Peyer's patch (tissue), 4 donors: ENCODE results near the gene HSDL1. TPM values are rescaled to one million over a fixed set of nuclear protein-coding genes. Genes with fewer than 3 reads are reported as not detected.

Experiments
- DNase-seq, 3 donors: peaks; one replicate each; pipeline ENCODE4 v3.0.0-alpha.2; 2017 to 2019
- H3K27ac ChIP-seq, 4 donors: fragments of 200-600 bp; sonication (generic); one replicate each; pipeline ENCODE4 v1.5.1; 2016 to 2019
- H3K27me3 ChIP-seq, 2 donors: fragments of 200-600 bp; sonication (generic); one replicate each; pipeline ENCODE4 v1.5.1; 2019
- H3K36me3 ChIP-seq, 3 donors: fragments of 200-600 bp; sonication (generic); one replicate each; pipeline ENCODE4 v1.5.1; 2016 to 2019
- H3K4me1 ChIP-seq, 4 donors: fragments of 200-600 bp; sonication (generic); one replicate each; pipeline ENCODE4 v1.5.1; 2016 to 2019
- H3K4me3 ChIP-seq, 4 donors: fragments of 200-600 bp; sonication (generic); 1 replicate in 3 of 4; 2 replicates in 1 of 4; pipeline ENCODE4 v1.5.1; 2016 to 2019; ENCODE audit warnings: mild to moderate bottlenecking in 1 of 4
- H3K9me3 ChIP-seq, 4 donors: fragments of 200-600 bp; sonication (generic); one replicate each; pipeline ENCODE4 v1.5.1; 2016 to 2019; ENCODE audit warnings: mild to moderate bottlenecking in 1 of 4
- CTCF ChIP-seq, 6 experiments: fragments of 450-650 bp in 4 of 6; fragments of 200-600 bp in 2 of 6; sonication (generic) in 1 of 6; IDR thresholded peaks; one replicate each; pipeline ENCODE4 v1.5.1; 2017 to 2019; ENCODE audit warnings: antibody characterized with exemption in 6 of 6, mild to moderate bottlenecking in 3 of 6, moderate library complexity in 1 of 6
- POLR2A ChIP-seq, 2 donors: fragments of 450-650 bp; IDR thresholded peaks; one replicate each; pipeline ENCODE4 v1.5.1; 2017; ENCODE audit warnings: antibody characterized with exemption in 2 of 2, mild to moderate bottlenecking in 2 of 2, moderate library complexity in 2 of 2
- total RNA-seq, 4 donors: library from RNA; depleted of rRNA; stranded (reverse); fragments of >200 nt; gene quantifications; one replicate each; pipeline ENCODE4 v1.1.0, GENCODE V29; 2016

HSDL1 gene
- total RNA-seq, 4 donors from 2014 or later: 8.4 to 25.0 (median 10.8) TPM

GRCh38 chr16:84105948-84106740, 38.8 kb downstream of the HSDL1 start:
- Histone ChIP-seq H3K9me3 (no peaks in the 10 kb centered on the region), H3K27me3 (no peaks in the 10 kb centered on the region), H3K4me1 (no peaks in the 10 kb centered on the region), H3K27ac (no peak overlapping the region), H3K36me3 (peaks cover 0 to 17% (median 0%) of the 10 kb centered on the region in 3 donors), H3K4me3 (no peak overlapping the region)
- TF ChIP-seq POLR2A (IDR thresholded peaks at IDR 0.05) (no peak), CTCF (IDR thresholded peaks at IDR 0.05) (no peak)
- DNase-seq: no peak

- H3K4me3 ChIP-seq: no peak overlapping the region
- no peak overlapping the region for H3K27ac ChIP-seq
- no peak for TF ChIP-seq POLR2A (IDR thresholded peaks at IDR 0.05)
- no peak for TF ChIP-seq CTCF (IDR thresholded peaks at IDR 0.05)
- no peaks in the 10 kb centered on the region for H3K4me1 ChIP-seq
- H3K36me3 ChIP-seq: peaks cover 0 to 20% (median 0%) of the 10 kb centered on the region in 3 donors
- DNase-seq: no peak
- no peaks in the 10 kb centered on the region for H3K27me3 ChIP-seq
- no peaks in the 10 kb centered on the region for H3K9me3 ChIP-seq
These were observed 39.6 kb downstream of the HSDL1 start for GRCh38 chr16:84105301-84105815.

- Histone ChIP-seq H3K27ac (no peak overlapping the region), H3K4me3 (no peak overlapping the region), H3K4me1 (no peaks in the 10 kb centered on the region), H3K9me3 (no peaks in the 10 kb centered on the region), H3K27me3 (no peaks in the 10 kb centered on the region), H3K36me3 (peaks cover 0 to 30% (median 0%) of the 10 kb centered on the region in 3 donors)
- TF ChIP-seq POLR2A (IDR thresholded peaks at IDR 0.05) (no peak), CTCF (IDR thresholded peaks at IDR 0.05) (no peak)
- no peak for DNase-seq
These were observed 40.7 kb downstream of the HSDL1 start for GRCh38 chr16:84104231-84104630.

GRCh38 chr16:84103678-84104077, 41.3 kb downstream of the HSDL1 start:
- Histone ChIP-seq H3K27me3 (no peaks in the 10 kb centered on the region), H3K36me3 (peaks cover 0 to 31% (median 0%) of the 10 kb centered on the region in 3 donors), H3K4me3 (no peak overlapping the region), H3K4me1 (no peaks in the 10 kb centered on the region), H3K9me3 (no peaks in the 10 kb centered on the region), H3K27ac (no peak overlapping the region)
- no peak for DNase-seq
- TF ChIP-seq POLR2A (IDR thresholded peaks at IDR 0.05) (no peak), CTCF (IDR thresholded peaks at IDR 0.05) (no peak)

GRCh38 chr16:84098939-84099338, 46.0 kb downstream of the HSDL1 start:
- Histone ChIP-seq H3K36me3 (peaks cover 0 to 75% (median 0%) of the 10 kb centered on the region in 3 donors), H3K27ac (no peak overlapping the region), H3K9me3 (no peaks in the 10 kb centered on the region), H3K4me1 (no peaks in the 10 kb centered on the region), H3K4me3 (no peak overlapping the region), H3K27me3 (no peaks in the 10 kb centered on the region)
- no peak for DNase-seq
- TF ChIP-seq CTCF (IDR thresholded peaks at IDR 0.05): no peak
- no peak for TF ChIP-seq POLR2A (IDR thresholded peaks at IDR 0.05)
